H1 (cell line): ENCODE results near the gene ARHGAP22. TPM values are rescaled to one million over a fixed set of nuclear protein-coding genes. Genes with fewer than 3 reads are reported as not detected.

ENCODE experiments used
- ATF2 ChIP-seq: IDR thresholded peaks from 2 replicates; pipeline ENCODE4 v1.6.1; 2012; ENCODE audit warnings: low read length, inconsistent platforms
- SP2 ChIP-seq: IDR thresholded peaks from 2 replicates; pipeline ENCODE4 v1.6.1; 2012; ENCODE audit warnings: mild to moderate bottlenecking, low read length, inconsistent platforms
- polyA plus RNA-seq, 7 experiments: library from polyadenylated mRNA; depleted of rRNA in 3 of 7; stranded (reverse) in 5 of 7; unstranded in 2 of 7; fragments of >200 nt in 5 of 7; fragments of 200-250 nt in 2 of 7; gene quantifications; 1 replicate in 5 of 7; 2 replicates in 1 of 7; 4 replicates in 1 of 7; pipeline versions ENCODE4 v1.2.1 to v1.2.3, GENCODE V29; 2011 to 2013; ENCODE audit warnings: missing spikeins in 2 of 7, mixed read lengths in 2 of 7
- total RNA-seq: library from RNA; stranded (reverse); fragmentation: NEBNext Ultra II Directional; extraction: Animal tissue kit (Norgen Biotek cat#: 25700); gene quantifications from 2 replicates; pipeline ENCODE4 v1.2.1, GENCODE V29; 2021

The ARHGAP22 gene
- total and polyA plus RNA-seq, 2 of the 8 experiments (the other 6 are each of a cell fraction or from before 2014, with no cell fraction given): 3.6 to 11.2 TPM

- TF ChIP-seq ATF2 (no peak), SP2 (no peak)
- TF ChIP-seq, all 59 proteins: peak for 0
These were observed 30.2 kb upstream of the ARHGAP22 start (continued) for GRCh38 chr10:48634984-48635557.
